Stomach (tissue), 9 donors: ENCODE data around the gene IL2RA. TPM values are rescaled to one million over a fixed set of nuclear protein-coding genes. Genes with fewer than 3 reads are reported as not detected.

Experiments
- DNase-seq, 2 donors: peaks; one replicate each; pipeline versions ENCODE4 v3.0.0 to v3.0.0-alpha.2; 2013 to 2019
- H3K27ac ChIP-seq, 5 donors: fragments of 200-600 bp in 4 of 5; sonication (generic) in 4 of 5; one replicate each; pipeline ENCODE4 v1.5.1; 2013 to 2019; ENCODE audit warnings: mild to moderate bottlenecking in 1 of 5, moderate library complexity in 1 of 5
- H3K27me3 ChIP-seq, 3 donors: fragments of 200-600 bp; sonication (generic); one replicate each; pipeline ENCODE4 v1.5.1; 2017 to 2019; ENCODE audit warnings: mixed run types in 1 of 3
- H3K36me3 ChIP-seq, 4 donors: fragments of 200-600 bp; sonication (generic); 1 replicate in 3 of 4; 2 replicates in 1 of 4; pipeline ENCODE4 v1.5.1; 2016 to 2019
- H3K4me1 ChIP-seq, 4 donors: fragments of 200-600 bp; sonication (generic); one replicate each; pipeline ENCODE4 v1.5.1; 2016 to 2019
- H3K4me3 ChIP-seq, 4 donors: fragments of 200-600 bp; sonication (generic) in 3 of 4; one replicate each; pipeline ENCODE4 v1.5.1; 2016 to 2019; ENCODE audit warnings: mild to moderate bottlenecking in 1 of 4
- H3K9me3 ChIP-seq, 4 donors: fragments of 200-600 bp; sonication (generic); one replicate each; pipeline ENCODE4 v1.5.1; 2016 to 2019
- CTCF ChIP-seq, 7 experiments: fragments of 450-650 bp in 4 of 7; fragments of 200-600 bp in 3 of 7; sonication (generic) in 3 of 7; IDR thresholded peaks; one replicate each; pipeline ENCODE4 v1.5.1; 2016 to 2019; ENCODE audit warnings: antibody characterized with exemption in 7 of 7, control low read depth in 2 of 7, mild to moderate bottlenecking in 1 of 7
- EP300 ChIP-seq: sonication (generic); formaldehyde crosslinking; IDR thresholded peaks from one replicate; pipeline ENCODE4 v1.6.1; 2017; ENCODE audit warnings: antibody characterized with exemption
- POLR2A ChIP-seq, 4 donors: fragments of 450-650 bp; IDR thresholded peaks; one replicate each; pipeline ENCODE4 v1.6.1; 2016; ENCODE audit warnings: antibody characterized with exemption in 4 of 4, control low read depth in 2 of 4, mild to moderate bottlenecking in 1 of 4, moderate library complexity in 1 of 4
- POLR2AphosphoS5 ChIP-seq, 3 donors: sonication (generic); formaldehyde crosslinking; IDR thresholded peaks; one replicate each; pipeline ENCODE4 v1.6.1; 2016; ENCODE audit warnings: antibody characterized with exemption in 3 of 3
- WGBS, 5 donors: extraction: QIAGEN DNeasy Blood & Tissue Kit in 3 of 5; methylation state at CpG; one replicate each; pipeline versions ENCODE4 v1.1.5 to v1.1.7; 2013 to 2018; 5-methylcytosine and 5-hydroxymethylcytosine counted together
- intact Hi-C: fragments of 100-400 bp; cut with DNase I; formaldehyde crosslinking; loops from one replicate; pipeline ENCODE4 v1.15.1; 2023; ENCODE audit warnings: low total_unique reads
- polyA plus RNA-seq, 3 donors: library from polyadenylated mRNA; stranded (reverse); fragments of 200-250 nt; gene quantifications; one replicate each; pipeline ENCODE4 v1.2.3, GENCODE V29; 2013
- total RNA-seq, 5 donors: library from RNA; depleted of rRNA; stranded (reverse); fragments of >200 nt; gene quantifications; one replicate each; pipeline versions ENCODE4 v1.1.0 to v1.2.3, GENCODE V29; 2014 to 2016
- donor health status: healthy with polysubstance abuse.
- donor health status: Bipolar disorder and iron deficiency.
- donor health status: healthy.

Gene IL2RA
- total and polyA plus RNA-seq, 8 donors = 0.45 to 2.3 (median 0.95) TPM; not detected in 2

- no peak for DNase-seq
- no peak for TF ChIP-seq CTCF (IDR thresholded peaks at IDR 0.05)
- no peak for TF ChIP-seq POLR2AphosphoS5 (IDR thresholded peaks at IDR 0.05)
- TF ChIP-seq POLR2A (IDR thresholded peaks at IDR 0.05) = no peak
- no peak for TF ChIP-seq EP300
- Histone ChIP-seq H3K27me3 (peaks cover 0 to 13% (median 0%) of the 10 kb centered on the region in 3 donors), H3K4me3 (no peak overlapping the region), H3K27ac (peak overlapping the region in 4 of 5 donors; percentile 27 to 64 (median 40)), H3K36me3 (no peaks in the 10 kb centered on the region), H3K4me1 (peaks cover 0 to 21% (median 3%) of the 10 kb centered on the region in 4 donors), H3K9me3 (no peaks in the 10 kb centered on the region)
- intact Hi-C loops = no loop called here
- 55 to 67% (median 63%) methylated on average over 13 of the region's 13 CpGs for WGBS, 5 donors
Measured at GRCh38 chr10:6072215-6072934, 10.2 kb upstream of the IL2RA start.

GRCh38 chr10:6071181-6072175 lies 9.3 kb upstream of the IL2RA start:
- TF ChIP-seq CTCF (IDR thresholded peaks at IDR 0.05) (no peak), POLR2A (IDR thresholded peaks at IDR 0.05) (no peak), EP300 (no peak), POLR2AphosphoS5 (IDR thresholded peaks at IDR 0.05) (no peak)
- Histone ChIP-seq H3K27me3 (peaks cover 0 to 8% (median 0%) of the 10 kb centered on the region in 3 donors), H3K27ac (peak overlapping the region in 4 of 5 donors; percentile 27 to 64 (median 42)), H3K4me3 (no peak overlapping the region), H3K4me1 (peaks cover 0 to 25% (median 3%) of the 10 kb centered on the region in 4 donors), H3K9me3 (no peaks in the 10 kb centered on the region), H3K36me3 (no peaks in the 10 kb centered on the region)
- 76 to 83% (median 82%) methylated on average over 10 of the region's 10 CpGs for WGBS, 5 donors
- DNase-seq = peak in 1 of 2 donors; percentile 18
- intact Hi-C loops = no loop called here

- 71 to 90% (median 84%) methylated on average over 5 of the region's 5 CpGs for WGBS, 5 donors
- Histone ChIP-seq H3K4me1 (peaks cover 0 to 30% (median 3%) of the 10 kb centered on the region in 4 donors), H3K4me3 (no peak overlapping the region), H3K9me3 (no peaks in the 10 kb centered on the region), H3K27ac (no peak overlapping the region), H3K27me3 (peaks cover 0 to 8% (median 0%) of the 10 kb centered on the region in 3 donors), H3K36me3 (no peaks in the 10 kb centered on the region)
- no peak for DNase-seq
- intact Hi-C loops = no loop called here
- TF ChIP-seq EP300 (no peak), POLR2AphosphoS5 (IDR thresholded peaks at IDR 0.05) (no peak), CTCF (IDR thresholded peaks at IDR 0.05) (no peak), POLR2A (IDR thresholded peaks at IDR 0.05) (no peak)
Measured at GRCh38 chr10:6070660-6071059, 8.5 kb upstream of the IL2RA start.
